Neutrophil (primary cell): ENCODE measurements around the gene TMEM201.

ENCODE experiments used
- H3K27ac ChIP-seq: fragments of 200-600 bp; sonication (generic); 2 replicates; pipeline ENCODE4 v1.5.1; 2016; ENCODE audit warnings: mild to moderate bottlenecking, moderate library complexity
- H3K27me3 ChIP-seq: fragments of 200-600 bp; sonication (generic); 2 replicates; pipeline ENCODE4 v1.6.0; 2016; ENCODE audit warnings: mild to moderate bottlenecking
- H3K36me3 ChIP-seq: fragments of 200-600 bp; sonication (generic); 2 replicates; pipeline ENCODE4 v1.5.1; 2017
- H3K4me1 ChIP-seq, 2 experiments: fragments of 200-600 bp in 1 of 2; sonication (generic) in 1 of 2; 1 replicate in 1 of 2; 2 replicates in 1 of 2; pipeline versions ENCODE4 v1.5.1 to v1.6.1; 2013 to 2016; ENCODE audit warnings: low read depth in 1 of 2, low read length in 1 of 2, mild to moderate bottlenecking in 1 of 2, moderate library complexity in 1 of 2; ENCODE audit not compliant: control insufficient read depth in 1 of 2, insufficient read depth in 1 of 2
- H3K4me3 ChIP-seq, 2 experiments: fragments of 200-600 bp in 1 of 2; sonication (generic) in 1 of 2; 1 replicate in 1 of 2; 2 replicates in 1 of 2; pipeline ENCODE4 v1.5.1; 2013 to 2016; ENCODE audit warnings: low read depth in 1 of 2, low read length in 1 of 2, mild to moderate bottlenecking in 1 of 2, moderate library complexity in 1 of 2
- H3K9me3 ChIP-seq: fragments of 200-600 bp; sonication (generic); 2 replicates; pipeline ENCODE4 v1.5.1; 2016
- CTCF ChIP-seq: fragments of 200-600 bp; sonication (generic); IDR thresholded peaks from 2 replicates; pipeline ENCODE4 v1.5.1; 2016; ENCODE audit warnings: antibody characterized with exemption

Gene TMEM201

GRCh38 chr1:9606458-9606857 lies 17.7 kb downstream of the TMEM201 start:
- H3K27ac ChIP-seq = no peak overlapping the region
- no peaks in the 10 kb centered on the region for H3K27me3 ChIP-seq
- H3K9me3 ChIP-seq = no peaks in the 10 kb centered on the region
- no peak for TF ChIP-seq CTCF
- H3K4me3 ChIP-seq = no peak overlapping the region
- peaks cover 21% of the 10 kb centered on the region for H3K36me3 ChIP-seq
- no peaks in the 10 kb centered on the region for H3K4me1 ChIP-seq

GRCh38 chr1:9606948-9607347 lies 18.2 kb downstream of the TMEM201 start:
- no peaks in the 10 kb centered on the region for H3K9me3 ChIP-seq
- no peak overlapping the region for H3K27ac ChIP-seq
- peaks cover 16% of the 10 kb centered on the region for H3K36me3 ChIP-seq

GRCh38 chr1:9607352-9607751 lies 18.6 kb downstream of the TMEM201 start:
- no peaks in the 10 kb centered on the region for H3K4me1 ChIP-seq
- H3K9me3 ChIP-seq = no peaks in the 10 kb centered on the region
- no peak for TF ChIP-seq CTCF
- peaks cover 14% of the 10 kb centered on the region for H3K36me3 ChIP-seq
- H3K27me3 ChIP-seq = no peaks in the 10 kb centered on the region
- H3K27ac ChIP-seq = no peak overlapping the region
- no peak overlapping the region for H3K4me3 ChIP-seq

More at GRCh38 chr1:9606948-9607347, 18.2 kb downstream of the TMEM201 start:
- TF ChIP-seq CTCF = no peak
- Histone ChIP-seq H3K4me3 (no peak overlapping the region), H3K27me3 (no peaks in the 10 kb centered on the region), H3K4me1 (no peaks in the 10 kb centered on the region)

DNA sequence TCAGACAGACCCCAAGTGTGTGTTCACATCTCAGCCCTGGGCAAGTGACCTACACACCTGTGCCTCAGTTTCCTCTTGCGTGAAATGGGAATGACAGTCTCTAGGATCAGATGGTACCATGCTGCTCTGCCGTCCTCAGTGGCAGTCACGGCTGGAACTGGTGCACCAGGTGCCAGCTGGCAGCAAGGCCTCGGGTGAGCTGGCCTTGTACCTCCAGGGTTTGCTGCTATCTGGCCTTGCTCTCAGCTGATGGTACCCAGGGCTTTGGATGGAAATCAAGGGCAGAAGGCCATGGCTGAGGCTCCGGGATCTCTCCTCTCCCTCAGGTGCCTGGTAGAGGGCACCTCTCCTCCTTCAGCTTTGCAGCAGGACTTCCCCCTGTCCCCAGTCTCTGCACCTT lies 21.3 kb downstream of the TMEM201 start:
- peaks cover 3% of the 10 kb centered on the region for H3K36me3 ChIP-seq
- no peaks in the 10 kb centered on the region for H3K9me3 ChIP-seq
- no peaks in the 10 kb centered on the region for H3K4me1 ChIP-seq

DNA sequence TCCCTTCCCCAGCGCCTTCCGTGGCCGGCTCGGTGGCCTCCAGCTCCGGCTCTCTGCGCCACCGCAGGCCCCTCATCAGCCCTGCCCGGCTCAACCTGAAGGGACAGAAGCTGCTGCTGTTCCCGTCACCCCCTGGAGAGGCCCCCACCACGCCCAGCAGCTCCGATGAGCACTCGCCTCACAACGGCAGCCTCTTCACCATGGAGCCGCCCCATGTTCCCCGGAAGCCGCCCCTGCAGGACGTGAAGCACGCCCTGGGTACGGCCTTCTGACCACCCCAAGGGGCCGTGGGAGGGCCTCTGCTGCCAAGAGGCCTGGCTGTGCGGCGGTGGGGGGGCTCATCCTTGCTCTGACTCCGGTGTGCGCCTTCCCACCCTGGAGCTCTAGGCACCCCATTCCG lies 21.8 kb downstream of the TMEM201 start:
- peaks cover 3% of the 10 kb centered on the region for H3K36me3 ChIP-seq
- H3K27ac ChIP-seq = no peak overlapping the region
- H3K4me1 ChIP-seq = no peaks in the 10 kb centered on the region
- H3K4me3 ChIP-seq = no peak overlapping the region
- no peaks in the 10 kb centered on the region for H3K27me3 ChIP-seq
- no peaks in the 10 kb centered on the region for H3K9me3 ChIP-seq
- TF ChIP-seq CTCF = no peak

More for the DNA sequence above, 21.3 kb downstream of the TMEM201 start:
- Histone ChIP-seq H3K27ac (no peak overlapping the region), H3K4me3 (no peak overlapping the region), H3K27me3 (no peaks in the 10 kb centered on the region)
- no peak for TF ChIP-seq CTCF

DNA sequence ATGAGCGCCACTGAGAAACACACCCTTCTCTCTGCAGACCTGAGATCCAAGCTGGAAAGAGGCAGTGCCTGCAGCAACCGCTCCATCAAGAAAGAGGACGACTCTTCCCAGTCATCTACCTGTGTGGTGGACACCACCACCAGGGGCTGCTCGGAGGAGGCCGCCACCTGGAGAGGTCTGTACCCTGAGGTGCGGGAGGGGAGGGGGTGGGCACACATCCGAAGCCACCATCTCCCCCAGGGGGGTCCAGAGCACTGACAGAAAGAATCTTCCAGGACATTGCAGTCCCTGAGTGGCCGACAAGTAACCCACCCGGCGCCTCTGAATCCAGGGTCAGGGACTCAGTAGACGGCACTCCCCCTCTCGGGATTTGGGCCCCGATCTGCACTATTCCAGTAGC lies 23.0 kb downstream of the TMEM201 start:
- Histone ChIP-seq H3K27me3 (no peaks in the 10 kb centered on the region), H3K27ac (no peak overlapping the region), H3K4me1 (no peaks in the 10 kb centered on the region), H3K9me3 (no peaks in the 10 kb centered on the region), H3K4me3 (no peak overlapping the region), H3K36me3 (peaks cover 3% of the 10 kb centered on the region)
- no peak for TF ChIP-seq CTCF
